HepG2 (cell line): ENCODE measurements around the gene THOC6. TPM values are rescaled to one million over a fixed set of nuclear protein-coding genes. Genes with fewer than 3 reads are reported as not detected.

Experiments used
- ADNP ChIP-seq: sonication (generic); formaldehyde crosslinking; IDR thresholded peaks from 2 replicates; pipeline ENCODE4 v1.4.0; 2020; ENCODE audit warnings: missing genetic modification reagents
- ATF7 ChIP-seq, 2 experiments: fragments of 450-650 bp in 1 of 2; sonication (generic) in 1 of 2; formaldehyde crosslinking in 1 of 2; IDR thresholded peaks; 2 replicates each; pipeline versions ENCODE4 v1.4.0 to v1.6.1; 2016 to 2020; ENCODE audit warnings: antibody characterized with exemption in 1 of 2, mild to moderate bottlenecking in 1 of 2, missing genetic modification reagents in 1 of 2
- ATM ChIP-seq: fragments of 450-650 bp; IDR thresholded peaks from 2 replicates; pipeline ENCODE4 v1.7.1; 2017; ENCODE audit warnings: mild to moderate bottlenecking, borderline replicate concordance
- CC2D1A ChIP-seq: sonication (generic); formaldehyde crosslinking; IDR thresholded peaks from 2 replicates; pipeline ENCODE4 v1.8.1; 2023; ENCODE audit warnings: mild to moderate bottlenecking, missing genetic modification reagents
- CENPX ChIP-seq: sonication (generic); formaldehyde crosslinking; IDR thresholded peaks from 2 replicates; pipeline ENCODE4 v1.9.0; 2021; ENCODE audit warnings: mild to moderate bottlenecking, missing genetic modification reagents, moderate library complexity
- FOSL1 ChIP-seq: sonication (generic); formaldehyde crosslinking; IDR thresholded peaks from 2 replicates; pipeline ENCODE4 v1.9.0; 2021; ENCODE audit warnings: missing genetic modification reagents, borderline replicate concordance
- GPN1 ChIP-seq: sonication (generic); formaldehyde crosslinking; IDR thresholded peaks from 2 replicates; pipeline ENCODE4 v1.5.1; 2020; ENCODE audit warnings: missing genetic modification reagents, borderline replicate concordance
- KDM1A ChIP-seq: IDR thresholded peaks from 2 replicates; pipeline ENCODE4 v1.6.1; 2016; ENCODE audit warnings: missing compliant biosample characterization
- MTF1 ChIP-seq: sonication (generic); formaldehyde crosslinking; IDR thresholded peaks from 2 replicates; pipeline ENCODE4 v1.5.0; 2020; ENCODE audit warnings: missing genetic modification reagents
- PITX1 ChIP-seq: sonication (generic); formaldehyde crosslinking; IDR thresholded peaks from 2 replicates; pipeline ENCODE4 v1.5.1; 2020; ENCODE audit warnings: mild to moderate bottlenecking, missing genetic modification reagents
- REXO4 ChIP-seq: sonication (generic); formaldehyde crosslinking; IDR thresholded peaks from 2 replicates; pipeline ENCODE4 v1.8.0; 2022; ENCODE audit warnings: missing genetic modification reagents, mild to moderate bottlenecking, borderline replicate concordance
- SIX1 ChIP-seq: sonication (generic); formaldehyde crosslinking; IDR thresholded peaks from 2 replicates; pipeline ENCODE4 v1.4.0; 2020; ENCODE audit warnings: missing genetic modification reagents, borderline replicate concordance
- TMF1 ChIP-seq: sonication (generic); formaldehyde crosslinking; IDR thresholded peaks from 2 replicates; pipeline ENCODE4 v1.8.1; 2022; ENCODE audit warnings: low read depth, missing genetic modification reagents
- YEATS4 ChIP-seq: sonication (generic); formaldehyde crosslinking; IDR thresholded peaks from 2 replicates; pipeline ENCODE4 v1.4.0; 2020; ENCODE audit warnings: missing genetic modification reagents, borderline replicate concordance
- ZMAT3 ChIP-seq: sonication (generic); formaldehyde crosslinking; conservative IDR thresholded peaks from 2 replicates; pipeline ENCODE4 v1.7.0; 2021; ENCODE audit warnings: missing genetic modification reagents
- ZNF225 ChIP-seq: sonication (generic); formaldehyde crosslinking; IDR thresholded peaks from 2 replicates; pipeline ENCODE4 v1.4.0; 2020; ENCODE audit warnings: mild to moderate bottlenecking, missing genetic modification reagents
- ZNF446 ChIP-seq: sonication (generic); formaldehyde crosslinking; IDR thresholded peaks from 2 replicates; pipeline ENCODE4 v1.5.0; 2020; ENCODE audit warnings: mild to moderate bottlenecking, missing genetic modification reagents
- ZNF496 ChIP-seq: sonication (generic); formaldehyde crosslinking; IDR thresholded peaks from 2 replicates; pipeline ENCODE4 v1.8.1; 2023; ENCODE audit warnings: mild to moderate bottlenecking, moderate library complexity, missing genetic modification reagents; ENCODE audit not compliant: insufficient replicate concordance
- ZNF550 ChIP-seq: sonication (generic); formaldehyde crosslinking; IDR thresholded peaks from 2 replicates; pipeline ENCODE4 v1.4.0; 2020; ENCODE audit warnings: mild to moderate bottlenecking, missing genetic modification reagents, borderline replicate concordance
- ZNF577 ChIP-seq: sonication (generic); formaldehyde crosslinking; IDR thresholded peaks from 2 replicates; pipeline ENCODE4 v1.4.0; 2020; ENCODE audit warnings: mild to moderate bottlenecking, low read depth, missing genetic modification reagents, borderline replicate concordance
- ZNF788 ChIP-seq: sonication (generic); formaldehyde crosslinking; IDR thresholded peaks from 2 replicates; pipeline ENCODE4 v1.5.0; 2020; ENCODE audit warnings: mild to moderate bottlenecking, missing genetic modification reagents, borderline replicate concordance
- ZNF839 ChIP-seq: sonication (generic); formaldehyde crosslinking; IDR thresholded peaks from 2 replicates; pipeline ENCODE4 v1.4.0; 2020; ENCODE audit warnings: missing genetic modification reagents, mild to moderate bottlenecking, borderline replicate concordance
- polyA plus RNA-seq, 8 experiments: library from polyadenylated mRNA; depleted of rRNA in 3 of 8; stranded (reverse) in 7 of 8; unstranded in 1 of 8; fragments of >200 nt; fragmentation: Illumina TruSeq in 4 of 8; extraction: Trizol in 4 of 8; gene quantifications; 2 replicates each; pipeline versions ENCODE4 v1.2.1 to v1.2.3, GENCODE V29; 2011 to 2016; ENCODE audit warnings: low read depth in 4 of 8, missing spikeins in 1 of 8, mixed read lengths in 1 of 8; ENCODE audit not compliant: insufficient read depth in 1 of 8
- total RNA-seq, 5 experiments: library from RNA; depleted of rRNA; stranded (reverse); fragments of >200 nt; fragmentation: Illumina TruSeq; extraction: Trizol; gene quantifications; 2 replicates each; pipeline ENCODE4 v1.2.3, GENCODE V29; 2016; ENCODE audit warnings: low read depth in 1 of 5
- TF ChIP-seq, protein P1 (sequence below): sonication (generic); formaldehyde crosslinking; IDR thresholded peaks from 2 replicates; pipeline ENCODE4 v1.4.0; 2020; ENCODE audit warnings: missing genetic modification reagents, low read depth, mild to moderate bottlenecking, borderline replicate concordance
- TF ChIP-seq, protein P2 (sequence below), 2 experiments: sonication (generic) in 1 of 2; formaldehyde crosslinking in 1 of 2; IDR thresholded peaks; 2 replicates each; pipeline versions ENCODE4 v1.6.1 to v1.9.0; 2014 to 2022; ENCODE audit warnings: antibody characterized with exemption in 1 of 2, borderline replicate concordance in 1 of 2, inconsistent platforms in 1 of 2, low read depth in 1 of 2, missing genetic modification reagents in 1 of 2

THOC6 gene
- total and polyA plus RNA-seq, 2 of the 13 experiments (the other 11 are each of a cell fraction or from before 2014, with no cell fraction given) = 32.1 to 37.0 TPM

DNA sequence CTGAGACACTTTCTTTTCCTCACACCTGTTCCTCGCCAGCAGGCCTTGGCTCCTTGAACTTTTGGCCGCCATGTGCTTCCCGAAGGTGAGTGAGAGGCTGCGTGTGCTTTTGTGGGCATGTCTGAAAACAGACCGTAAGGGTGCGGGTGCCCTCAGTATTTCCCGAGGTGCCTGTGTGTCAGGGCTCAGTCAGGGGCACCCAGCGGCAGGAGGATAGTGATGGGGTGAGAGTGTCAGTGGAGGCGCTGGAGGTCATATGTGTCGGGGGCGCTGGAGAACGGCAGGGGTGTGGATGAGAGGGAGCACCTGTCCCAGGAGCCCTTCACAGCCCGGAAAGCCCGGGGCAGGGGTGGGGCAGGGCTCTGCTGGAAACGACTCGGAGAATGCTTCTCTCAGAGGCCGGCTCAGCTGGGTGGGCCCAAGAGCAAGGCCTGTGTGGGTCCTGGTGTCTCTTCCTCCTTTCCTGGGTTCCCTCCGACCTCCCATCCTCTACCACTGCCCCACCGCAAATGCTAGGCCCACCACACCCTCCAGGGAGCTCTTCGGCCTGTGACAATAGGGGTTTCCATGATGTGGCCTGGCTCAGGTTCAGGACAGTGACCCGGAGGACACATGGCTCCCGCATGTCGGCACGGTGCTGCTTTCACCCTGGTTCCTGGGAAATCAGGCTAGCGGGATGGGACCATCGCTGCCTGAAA is 42.1 kb downstream of the THOC6 start (continued):
- no peak for TF ChIP-seq CC2D1A (CRISPR knock-in tag)
- TF ChIP-seq TMF1 = no peak
- no peak for TF ChIP-seq SIX1 (CRISPR knock-in tag)
- TF ChIP-seq PITX1 = no peak
- no peak for TF ChIP-seq ZNF225 (CRISPR knock-in tag)
- TF ChIP-seq ZNF446 = no peak; the same call in 1 of the 2 replicates
- TF ChIP-seq ZNF550 (CRISPR knock-in tag) = no peak
- TF ChIP-seq CENPX (CRISPR knock-in tag) = no peak
- no peak for TF ChIP-seq KDM1A
- TF ChIP-seq, protein P1, sequence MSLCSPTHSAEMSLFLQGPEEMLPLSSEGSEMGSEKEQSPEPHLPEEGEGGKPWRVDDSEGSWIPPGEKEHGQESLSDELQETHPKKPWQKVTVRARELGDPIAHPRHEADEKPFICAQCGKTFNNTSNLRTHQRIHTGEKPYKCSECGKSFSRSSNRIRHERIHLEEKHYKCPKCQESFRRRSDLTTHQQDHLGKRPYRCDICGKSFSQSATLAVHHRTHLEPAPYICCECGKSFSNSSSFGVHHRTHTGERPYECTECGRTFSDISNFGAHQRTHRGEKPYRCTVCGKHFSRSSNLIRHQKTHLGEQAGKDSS = no peak
- no peak for TF ChIP-seq ZMAT3 (CRISPR knock-in tag)
- no peak for TF ChIP-seq ATF7 (IDR thresholded peaks at IDR 0.05)
- no peak for TF ChIP-seq ATF7 (CRISPR knock-in tag; IDR thresholded peaks at IDR 0.05)
- TF ChIP-seq ADNP (CRISPR knock-in tag) = no peak
- no peak for TF ChIP-seq ZNF577
- TF ChIP-seq REXO4 = peak; percentile 45; the same call in 1 of the 2 replicates
- no peak for TF ChIP-seq ZNF839 (CRISPR knock-in tag)
- no peak for TF ChIP-seq GPN1 (CRISPR knock-in tag)
- TF ChIP-seq ATM = no peak
- no peak for TF ChIP-seq MTF1
- TF ChIP-seq YEATS4 (CRISPR knock-in tag) = peak; percentile 42
- no peak for TF ChIP-seq FOSL1
- no peak for TF ChIP-seq ZNF496 (CRISPR knock-in tag)
- TF ChIP-seq, protein P2, sequence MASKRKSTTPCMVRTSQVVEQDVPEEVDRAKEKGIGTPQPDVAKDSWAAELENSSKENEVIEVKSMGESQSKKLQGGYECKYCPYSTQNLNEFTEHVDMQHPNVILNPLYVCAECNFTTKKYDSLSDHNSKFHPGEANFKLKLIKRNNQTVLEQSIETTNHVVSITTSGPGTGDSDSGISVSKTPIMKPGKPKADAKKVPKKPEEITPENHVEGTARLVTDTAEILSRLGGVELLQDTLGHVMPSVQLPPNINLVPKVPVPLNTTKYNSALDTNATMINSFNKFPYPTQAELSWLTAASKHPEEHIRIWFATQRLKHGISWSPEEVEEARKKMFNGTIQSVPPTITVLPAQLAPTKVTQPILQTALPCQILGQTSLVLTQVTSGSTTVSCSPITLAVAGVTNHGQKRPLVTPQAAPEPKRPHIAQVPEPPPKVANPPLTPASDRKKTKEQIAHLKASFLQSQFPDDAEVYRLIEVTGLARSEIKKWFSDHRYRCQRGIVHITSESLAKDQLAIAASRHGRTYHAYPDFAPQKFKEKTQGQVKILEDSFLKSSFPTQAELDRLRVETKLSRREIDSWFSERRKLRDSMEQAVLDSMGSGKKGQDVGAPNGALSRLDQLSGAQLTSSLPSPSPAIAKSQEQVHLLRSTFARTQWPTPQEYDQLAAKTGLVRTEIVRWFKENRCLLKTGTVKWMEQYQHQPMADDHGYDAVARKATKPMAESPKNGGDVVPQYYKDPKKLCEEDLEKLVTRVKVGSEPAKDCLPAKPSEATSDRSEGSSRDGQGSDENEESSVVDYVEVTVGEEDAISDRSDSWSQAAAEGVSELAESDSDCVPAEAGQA (IDR thresholded peaks at IDR 0.05; ENCODE audit: low read depth) = no peak
- TF ChIP-seq, protein P2 (CRISPR knock-in tag; IDR thresholded peaks at IDR 0.05; ENCODE audit: borderline replicate concordance) = no peak
- no peak for TF ChIP-seq ZNF788 (CRISPR knock-in tag)
